PC-9 (cell line): Measurements from ENCODE around the gene SCRN2. TPM values are rescaled to one million over a fixed set of nuclear protein-coding genes. Genes with fewer than 3 reads are reported as not detected.

Experiments
- BruUV-seq: library from RNA; stranded (reverse); fragments of 400-500 nt; replicated peaks from 2 replicates; lab custom pipeline; 2021; lab: Mats Ljungman, UMichigan
- CTCF ChIA-PET: fragments of 300-600 bp; sonication (Branson Sonifier 250); formaldehyde crosslinking; loops from one replicate; lab custom pipeline; 2022; ENCODE audit warnings: antibody characterized with exemption; lab: Charles Lee
- POLR2A ChIA-PET: fragments of 300-600 bp; sonication (Branson Sonifier 250); formaldehyde crosslinking; loops from one replicate; lab custom pipeline; 2022; ENCODE audit warnings: antibody characterized with exemption; ENCODE audit not compliant: unreplicated experiment; lab: Charles Lee
- DNase-seq, 2 experiments: peaks; one replicate each; pipeline versions ENCODE4 v3.0.0 to v3.0.0-alpha.2; 2015 to 2022; ENCODE audit warnings: mixed read lengths in 1 of 2
- H2AFZ ChIP-seq: fragments of 200-600 bp; sonication (generic); 2 replicates; pipeline ENCODE4 v1.8.1; 2017; ENCODE audit warnings: antibody characterized with exemption
- H3F3A ChIP-seq: fragments of 200-600 bp; sonication (generic); 2 replicates; pipeline ENCODE4 v1.8.1; 2017; ENCODE audit warnings: antibody characterized with exemption, mild to moderate bottlenecking, low read depth; ENCODE audit not compliant: insufficient read depth
- H3K27ac ChIP-seq: fragments of 200-600 bp; sonication (generic); 2 replicates; pipeline ENCODE4 v1.6.1; 2016; ENCODE audit warnings: mixed run types
- H3K27me3 ChIP-seq: fragments of 200-600 bp; sonication (generic); 2 replicates; pipeline ENCODE4 v1.6.1; 2016; ENCODE audit warnings: low read depth, mixed run types; ENCODE audit not compliant: insufficient read depth
- H3K36me3 ChIP-seq: fragments of 200-600 bp; sonication (generic); 2 replicates; pipeline ENCODE4 v1.6.1; 2016; ENCODE audit warnings: low read depth, mixed run types
- H3K4me1 ChIP-seq: fragments of 200-600 bp; sonication (generic); replicated peaks from 2 replicates; pipeline ENCODE4 v1.6.1; 2016; ENCODE audit warnings: mixed run types; ENCODE audit not compliant: insufficient read depth
- H3K4me2 ChIP-seq: fragments of 200-600 bp; sonication (generic); 2 replicates; pipeline ENCODE4 v1.6.1; 2017; ENCODE audit warnings: mixed run types
- H3K4me3 ChIP-seq: fragments of 200-600 bp; sonication (generic); 2 replicates; pipeline ENCODE4 v1.6.1; 2016; ENCODE audit warnings: mixed run types
- H3K79me2 ChIP-seq: fragments of 200-600 bp; sonication (generic); 2 replicates; pipeline ENCODE4 v1.6.1; 2017; ENCODE audit warnings: low read depth, mixed run types
- H3K9me2 ChIP-seq: fragments of 200-600 bp; sonication (generic); 2 replicates; pipeline ENCODE4 v1.8.1; 2017; ENCODE audit warnings: mild to moderate bottlenecking; ENCODE audit not compliant: insufficient read depth
- H3K9me3 ChIP-seq: fragments of 200-600 bp; sonication (generic); 2 replicates; pipeline ENCODE4 v1.8.1; 2016; ENCODE audit warnings: low read depth; ENCODE audit not compliant: insufficient read depth
- H4K20me1 ChIP-seq: fragments of 200-600 bp; sonication (generic); 2 replicates; pipeline ENCODE4 v1.8.1; 2017; ENCODE audit not compliant: insufficient read depth
- CTCF ChIP-seq: fragments of 200-600 bp; sonication (generic); conservative IDR thresholded peaks from 2 replicates; pipeline ENCODE4 v1.6.1; 2017; ENCODE audit warnings: mixed run types, antibody characterized with exemption, mild to moderate bottlenecking, moderate library complexity
- EZH2 ChIP-seq: fragments of 200-600 bp; sonication (generic); IDR thresholded peaks from 2 replicates; pipeline ENCODE4 v1.8.0; 2017; ENCODE audit warnings: antibody characterized with exemption, low read depth
- intact Hi-C: fragments of 100-400 bp; cut with micrococcal nuclease; formaldehyde crosslinking; loops from one replicate; pipeline ENCODE4 v1.10.0; 2022; ENCODE audit not compliant: unreplicated experiment
- total RNA-seq: library from RNA; stranded (reverse); gene quantifications from 2 replicates; pipeline ENCODE4 v1.2.3, GENCODE V29; 2021

Gene SCRN2
- total RNA-seq, 1 experiment from 2014 or later = 31.7 TPM

- DNase-seq = no peak
- H3K27me3 ChIP-seq = no peaks in the 10 kb centered on the region
- H3K4me3 ChIP-seq = no peak overlapping the region
- peaks cover 29% of the 10 kb centered on the region for H3F3A ChIP-seq
- no peak overlapping the region for H3K27ac ChIP-seq
- no peaks in the 10 kb centered on the region for H3K9me2 ChIP-seq
- H3K9me3 ChIP-seq = no peaks in the 10 kb centered on the region
- no TSS peak for BruUV-seq
- intact Hi-C loops = no loop called here
- POLR2A ChIA-PET = no interaction called here
- H3K79me2 ChIP-seq = peaks cover 24% of the 10 kb centered on the region
- H3K36me3 ChIP-seq = peaks cover 30% of the 10 kb centered on the region
- TF ChIP-seq EZH2 = no peak
- no peak for TF ChIP-seq CTCF
- no peak overlapping the region for H2AFZ ChIP-seq
- H3K4me1 ChIP-seq = peaks cover 30% of the 10 kb centered on the region
- no peak overlapping the region for H3K4me2 ChIP-seq
- CTCF ChIA-PET = no interaction called here
- H4K20me1 ChIP-seq = no peaks in the 10 kb centered on the region
Observed at GRCh38 chr17:47818002-47818695, 22.9 kb downstream of the SCRN2 start.

- H4K20me1 ChIP-seq = no peaks in the 10 kb centered on the region
- peaks cover 20% of the 10 kb centered on the region for H3F3A ChIP-seq
- H3K27ac ChIP-seq = no peak overlapping the region
- peaks cover 30% of the 10 kb centered on the region for H3K36me3 ChIP-seq
- H3K79me2 ChIP-seq = peaks cover 24% of the 10 kb centered on the region
- H3K9me2 ChIP-seq = no peaks in the 10 kb centered on the region
- peaks cover 26% of the 10 kb centered on the region for H3K4me1 ChIP-seq
- no peaks in the 10 kb centered on the region for H3K27me3 ChIP-seq
- intact Hi-C loops = no loop called here
- no peak overlapping the region for H2AFZ ChIP-seq
- no peak overlapping the region for H3K4me2 ChIP-seq
- H3K4me3 ChIP-seq = no peak overlapping the region
- H3K9me3 ChIP-seq = no peaks in the 10 kb centered on the region
- ChIA-PET POLR2A (interaction anchor here (0.6 kb wide), 1 partner anchor 79 kb away, joined by 4 read pairs; no protein-coding TSS in a partner anchor), CTCF (no interaction called here)
- TF ChIP-seq EZH2 (no peak), CTCF (no peak)
- DNase-seq = no peak
- no TSS peak for BruUV-seq
Observed at GRCh38 chr17:47816947-47817346, 24.1 kb downstream of the SCRN2 start.

- BruUV-seq = no TSS peak
- Histone ChIP-seq H3K9me3 (no peaks in the 10 kb centered on the region), H3K27ac (no peak overlapping the region), H3K4me3 (no peak overlapping the region), H4K20me1 (no peaks in the 10 kb centered on the region), H3K4me1 (peaks cover 30% of the 10 kb centered on the region), H3K9me2 (no peaks in the 10 kb centered on the region), H3K4me2 (no peak overlapping the region), H3K36me3 (peaks cover 30% of the 10 kb centered on the region), H3K27me3 (no peaks in the 10 kb centered on the region), H3K79me2 (peaks cover 21% of the 10 kb centered on the region), H3F3A (peaks cover 23% of the 10 kb centered on the region), H2AFZ (no peak overlapping the region)
- no peak for DNase-seq
- POLR2A ChIA-PET = no interaction called here
- intact Hi-C loops = no loop called here
- CTCF ChIA-PET = no interaction called here
- no peak for TF ChIP-seq CTCF
- no peak for TF ChIP-seq EZH2
Observed at GRCh38 chr17:47816111-47816735, 24.9 kb downstream of the SCRN2 start.
